Measurements from ENCODE around the gene OIT3. TPM values are rescaled to one million over a fixed set of nuclear protein-coding genes. Genes with fewer than 3 reads are reported as not detected.

OIT3 gene
- total RNA-seq, 4 donors from 2014 or later, result 0.16 to 1.2 (median 0.27) TPM; not detected in 1

DNA sequence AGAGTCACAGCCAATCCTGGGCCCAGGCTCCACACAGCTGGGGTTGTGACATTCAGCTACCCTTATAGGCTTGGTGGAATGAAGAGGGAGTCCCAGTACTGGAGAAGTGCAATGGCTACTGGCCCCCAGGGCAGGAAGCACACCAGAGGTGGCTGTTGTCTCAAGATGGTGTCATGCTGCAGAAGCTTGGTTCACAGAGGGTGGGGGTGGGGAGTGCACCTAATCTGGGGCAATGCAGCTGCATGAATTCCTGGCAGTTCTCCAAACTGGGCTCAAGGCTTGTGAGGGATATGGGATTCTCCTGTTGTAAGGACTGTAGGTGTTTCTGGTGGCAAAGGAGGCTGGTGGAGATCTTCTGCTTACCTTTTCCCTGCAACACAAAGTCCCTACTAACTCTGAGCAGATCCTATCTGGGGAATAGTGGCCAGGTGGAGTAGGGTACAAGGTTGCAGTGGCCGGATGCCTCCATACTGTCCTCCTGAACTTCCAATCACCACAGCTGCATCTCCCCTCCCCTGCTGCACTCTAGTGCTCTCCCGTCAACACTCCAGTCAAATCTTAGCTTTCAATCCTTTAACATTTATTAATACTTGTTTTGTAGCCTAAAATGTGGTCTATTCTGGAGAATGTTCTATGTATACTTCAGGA is 88.5 kb downstream of the OIT3 start:
- WGBS, 2 donors (ENCODE audit: low coverage in 1 of 2), result 91% methylated on average over 2 of the region's 2 CpGs; no CpG with 5 or more reads in 1 of the 2 donors
- in situ Hi-C loops (cut with MboI; ENCODE audit: low pct_ligation_motif_present in 1 of 4, low pct_unique_long_range_greater_than_20kb in 1 of 4, low sequenced_read_pairs in 3 of 4), result no loop called here

More for the DNA sequence above, 88.5 kb downstream of the OIT3 start:
- no peaks in the 10 kb centered on the region for H3K27me3 ChIP-seq
- intact Hi-C loops (cut with DNase I; ENCODE audit: low total_unique reads), result no loop called here
- H3K27ac ChIP-seq, result no peak overlapping the region
- TF ChIP-seq POLR2A (IDR thresholded peaks at IDR 0.05), result no peak
- TF ChIP-seq POLR2AphosphoS5 (IDR thresholded peaks at IDR 0.05), result no peak
- TF ChIP-seq EP300 (IDR thresholded peaks at IDR 0.05; ENCODE audit: low read depth), result no peak
- TF ChIP-seq, protein P1, sequence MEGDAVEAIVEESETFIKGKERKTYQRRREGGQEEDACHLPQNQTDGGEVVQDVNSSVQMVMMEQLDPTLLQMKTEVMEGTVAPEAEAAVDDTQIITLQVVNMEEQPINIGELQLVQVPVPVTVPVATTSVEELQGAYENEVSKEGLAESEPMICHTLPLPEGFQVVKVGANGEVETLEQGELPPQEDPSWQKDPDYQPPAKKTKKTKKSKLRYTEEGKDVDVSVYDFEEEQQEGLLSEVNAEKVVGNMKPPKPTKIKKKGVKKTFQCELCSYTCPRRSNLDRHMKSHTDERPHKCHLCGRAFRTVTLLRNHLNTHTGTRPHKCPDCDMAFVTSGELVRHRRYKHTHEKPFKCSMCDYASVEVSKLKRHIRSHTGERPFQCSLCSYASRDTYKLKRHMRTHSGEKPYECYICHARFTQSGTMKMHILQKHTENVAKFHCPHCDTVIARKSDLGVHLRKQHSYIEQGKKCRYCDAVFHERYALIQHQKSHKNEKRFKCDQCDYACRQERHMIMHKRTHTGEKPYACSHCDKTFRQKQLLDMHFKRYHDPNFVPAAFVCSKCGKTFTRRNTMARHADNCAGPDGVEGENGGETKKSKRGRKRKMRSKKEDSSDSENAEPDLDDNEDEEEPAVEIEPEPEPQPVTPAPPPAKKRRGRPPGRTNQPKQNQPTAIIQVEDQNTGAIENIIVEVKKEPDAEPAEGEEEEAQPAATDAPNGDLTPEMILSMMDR (IDR thresholded peaks at IDR 0.05), result no peak
- peaks cover 14 to 19% of the 10 kb centered on the region in 2 donors for H3K9me3 ChIP-seq
- no peaks in the 10 kb centered on the region for H3K4me1 ChIP-seq
- no peak overlapping the region for H3K4me3 ChIP-seq
- no peak for DNase-seq
- H3K36me3 ChIP-seq, result no peaks in the 10 kb centered on the region

Other genes with a start within 250 kb of the OIT3 start
- 10 to 100 TPM; 25.1 to 82.4 (median 65.1) TPM for gene MCU, start 201.6 kb upstream of the OIT3 start, total RNA-seq
- 10 to 100 TPM in 2 of 4 donors, 1 to 10 TPM in 1, not detected in 1; 8.9 to 29.2 (median 12.0) TPM for gene PLA2G12B, start 61.1 kb downstream of the OIT3 start, total RNA-seq
- gene P4HA1, start 203.1 kb downstream of the OIT3 start, total RNA-seq, result 10 to 100 TPM; 10.5 to 28.6 (median 14.4) TPM
- gene NUDT13, start 216.7 kb downstream of the OIT3 start, total RNA-seq, result 10 to 100 TPM in 1 of 4 donors, 1 to 10 TPM in 2, under 1 TPM in 1; 1.00 to 25.1 (median 4.6) TPM